GM06990 (cell line): ENCODE measurements around the gene HEPHL1.

Experiments used
- DNase-seq: peaks from one replicate; pipeline ENCODE4 v3.0.0-alpha.2; 2011; ENCODE audit not compliant: insufficient read length; ENCODE audit errors: extremely low read depth
- H3K27me3 ChIP-seq: replicated peaks from 2 replicates; pipeline ENCODE4 v1.6.0; 2011; ENCODE audit warnings: low read length; ENCODE audit not compliant: control insufficient read depth, insufficient read depth
- H3K36me3 ChIP-seq: 2 replicates; pipeline ENCODE4 v1.5.1; 2011; ENCODE audit warnings: low read length; ENCODE audit not compliant: control insufficient read depth, insufficient read depth
- H3K4me3 ChIP-seq: replicated peaks from 2 replicates; pipeline ENCODE4 v1.5.1; 2011; ENCODE audit warnings: low read depth, mild to moderate bottlenecking, control low read depth, low read length
- TF ChIP-seq, protein P1 (sequence below): IDR thresholded peaks from 2 replicates; pipeline ENCODE4 v1.5.1; 2011; ENCODE audit warnings: low read length, control low read depth, mild to moderate bottlenecking, inconsistent platforms; ENCODE audit not compliant: insufficient read depth, poor library complexity, severe bottlenecking

HEPHL1 gene

DNA sequence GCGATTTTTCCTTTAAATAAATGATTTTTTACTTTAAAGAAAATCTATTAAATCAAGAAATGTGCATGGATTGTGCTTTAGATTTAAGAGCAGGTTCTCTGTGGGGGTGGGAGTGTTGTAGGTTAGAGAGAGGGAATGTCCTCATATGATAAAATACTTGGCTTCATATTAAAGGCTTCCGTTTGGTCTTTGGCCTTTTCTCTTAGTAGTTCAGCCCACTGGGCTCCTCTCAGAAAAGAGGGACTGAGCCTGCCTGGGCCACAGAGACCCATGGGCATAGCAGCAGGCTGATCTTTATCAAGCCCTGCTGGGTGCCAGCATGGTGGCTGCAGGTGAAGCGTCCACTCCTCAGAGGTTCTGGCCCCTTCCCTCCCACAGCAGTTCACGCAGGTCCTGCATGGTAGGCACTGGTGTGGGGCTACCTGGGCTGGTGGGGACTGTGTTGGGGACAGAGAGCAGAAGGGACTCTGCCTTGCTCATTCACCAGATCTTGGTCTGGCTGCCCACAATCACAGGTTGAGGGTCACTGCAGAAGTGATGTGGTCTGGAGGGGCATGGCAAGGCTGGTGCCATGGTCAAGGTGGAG, 111.8 kb downstream of the HEPHL1 start:
- Histone ChIP-seq H3K4me3 (no peak overlapping the region), H3K36me3 (no peaks in the 10 kb centered on the region), H3K27me3 (no peaks in the 10 kb centered on the region)
- TF ChIP-seq, protein P1, sequence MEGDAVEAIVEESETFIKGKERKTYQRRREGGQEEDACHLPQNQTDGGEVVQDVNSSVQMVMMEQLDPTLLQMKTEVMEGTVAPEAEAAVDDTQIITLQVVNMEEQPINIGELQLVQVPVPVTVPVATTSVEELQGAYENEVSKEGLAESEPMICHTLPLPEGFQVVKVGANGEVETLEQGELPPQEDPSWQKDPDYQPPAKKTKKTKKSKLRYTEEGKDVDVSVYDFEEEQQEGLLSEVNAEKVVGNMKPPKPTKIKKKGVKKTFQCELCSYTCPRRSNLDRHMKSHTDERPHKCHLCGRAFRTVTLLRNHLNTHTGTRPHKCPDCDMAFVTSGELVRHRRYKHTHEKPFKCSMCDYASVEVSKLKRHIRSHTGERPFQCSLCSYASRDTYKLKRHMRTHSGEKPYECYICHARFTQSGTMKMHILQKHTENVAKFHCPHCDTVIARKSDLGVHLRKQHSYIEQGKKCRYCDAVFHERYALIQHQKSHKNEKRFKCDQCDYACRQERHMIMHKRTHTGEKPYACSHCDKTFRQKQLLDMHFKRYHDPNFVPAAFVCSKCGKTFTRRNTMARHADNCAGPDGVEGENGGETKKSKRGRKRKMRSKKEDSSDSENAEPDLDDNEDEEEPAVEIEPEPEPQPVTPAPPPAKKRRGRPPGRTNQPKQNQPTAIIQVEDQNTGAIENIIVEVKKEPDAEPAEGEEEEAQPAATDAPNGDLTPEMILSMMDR: no peak
- DNase-seq: no peak

DNA sequence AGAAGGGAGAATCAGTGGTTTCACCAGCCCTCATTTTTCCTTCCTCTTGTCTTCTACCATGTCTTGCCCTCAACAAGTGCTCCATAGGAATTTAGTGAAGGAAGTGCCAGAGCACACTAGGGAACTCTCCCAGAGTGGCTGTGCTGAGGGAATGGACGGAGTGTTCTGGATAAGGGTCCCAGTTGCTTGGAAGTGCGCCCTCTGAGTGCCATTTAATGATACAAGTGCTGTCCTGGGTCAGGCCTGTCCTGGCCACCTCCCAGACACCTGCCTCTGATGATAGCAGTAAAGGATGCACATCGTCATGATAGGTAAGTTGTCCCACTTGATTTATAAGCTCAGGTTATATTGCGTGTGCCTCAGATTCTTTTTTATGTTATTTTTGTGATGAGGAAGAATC, 112.6 kb downstream of the HEPHL1 start:
- TF ChIP-seq, protein P1: no peak
- Histone ChIP-seq H3K27me3 (no peaks in the 10 kb centered on the region), H3K4me3 (no peak overlapping the region), H3K36me3 (no peaks in the 10 kb centered on the region)
- DNase-seq: no peak

DNA sequence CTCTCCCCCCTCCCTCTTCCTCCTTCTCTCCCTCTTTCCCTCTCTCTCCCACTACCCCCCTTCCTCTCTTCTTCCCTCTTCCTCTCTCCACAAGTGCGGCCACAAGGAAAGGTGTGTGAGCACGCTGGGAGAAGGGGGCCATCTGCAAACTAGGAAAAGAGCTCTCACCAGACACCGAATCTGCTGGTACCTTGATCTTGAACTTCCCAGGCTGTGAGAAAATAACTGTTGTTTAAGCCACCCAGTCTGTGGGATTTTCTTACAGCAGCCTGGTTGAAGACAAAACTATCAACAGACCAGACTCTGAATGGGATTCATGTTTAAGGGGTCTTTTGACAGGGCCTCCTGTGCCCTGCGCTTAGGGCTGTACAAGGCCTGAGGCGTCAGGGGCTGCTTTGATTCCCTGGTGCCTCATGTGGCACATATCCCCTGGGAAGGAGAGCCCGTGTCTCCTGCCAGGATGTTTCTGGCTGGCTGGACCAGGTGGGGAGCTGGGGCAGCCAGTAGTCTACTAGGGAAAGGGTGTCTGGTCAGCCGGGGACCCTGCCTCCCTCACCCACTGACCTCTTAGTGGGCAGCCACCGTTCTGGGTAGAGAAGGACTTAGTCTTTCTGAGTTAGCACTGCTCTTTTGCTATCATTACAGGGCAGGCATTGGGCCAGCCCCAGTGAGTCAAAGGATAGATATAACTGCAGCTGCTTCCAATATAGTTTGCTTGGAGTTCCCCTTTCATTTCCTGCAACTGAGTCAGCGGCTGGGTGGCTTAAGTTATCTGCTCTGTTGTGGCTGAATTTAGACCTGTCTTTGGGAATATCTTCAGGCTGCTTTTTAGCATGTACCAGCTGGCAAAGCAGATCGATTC, 113.7 kb downstream of the HEPHL1 start:
- TF ChIP-seq, protein P1: no peak
- DNase-seq: no peak
- H3K27me3 ChIP-seq: no peaks in the 10 kb centered on the region
- H3K36me3 ChIP-seq: no peaks in the 10 kb centered on the region
- H3K4me3 ChIP-seq: no peak overlapping the region

DNA sequence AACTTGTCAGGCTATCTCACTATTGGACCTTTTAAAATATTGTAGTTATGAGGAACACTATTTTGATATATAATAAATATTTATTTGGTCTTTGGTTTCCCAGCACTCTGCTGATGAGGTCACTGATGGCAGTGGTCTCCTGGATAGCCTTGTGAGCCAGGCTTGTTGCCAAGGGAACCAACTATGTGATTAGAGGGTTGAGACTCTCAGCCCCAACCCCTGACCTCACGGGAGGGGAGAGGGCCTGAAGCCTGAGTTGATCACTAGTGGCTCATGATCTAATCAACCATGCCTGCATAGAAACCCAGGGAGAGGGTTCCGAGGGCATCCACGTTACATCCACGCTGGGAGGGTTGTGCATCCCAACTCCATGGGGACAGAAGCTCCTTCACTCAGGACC, 118.3 kb downstream of the HEPHL1 start:
- no peaks in the 10 kb centered on the region for H3K36me3 ChIP-seq
- no peaks in the 10 kb centered on the region for H3K27me3 ChIP-seq
- DNase-seq: no peak
- H3K4me3 ChIP-seq: no peak overlapping the region
- TF ChIP-seq, protein P1: no peak

DNA sequence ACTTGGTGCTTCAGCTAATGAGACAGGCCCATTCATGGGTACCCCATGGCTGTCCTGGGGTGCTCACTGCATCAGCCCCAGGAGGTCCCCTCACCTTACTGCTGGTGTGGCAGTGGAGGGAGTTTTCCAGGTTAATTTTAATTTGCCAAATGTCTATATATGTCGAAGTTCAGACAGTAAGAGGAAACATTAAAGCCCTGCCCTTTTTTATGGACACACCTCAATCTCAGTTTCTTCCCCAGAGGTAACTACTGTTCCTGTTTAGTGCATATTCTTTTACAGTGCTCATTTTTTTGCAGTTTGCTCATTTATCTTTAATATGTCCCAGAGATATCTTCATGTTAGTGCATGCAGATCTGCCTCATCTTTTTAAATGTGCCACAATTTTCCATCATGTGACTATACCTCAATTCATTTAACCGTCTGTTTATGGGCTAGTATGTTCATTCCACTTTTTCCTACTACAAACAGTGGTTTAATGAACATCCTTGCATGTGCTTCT, 119.1 kb downstream of the HEPHL1 start:
- TF ChIP-seq, protein P1: no peak
- no peak overlapping the region for H3K4me3 ChIP-seq
- H3K36me3 ChIP-seq: no peaks in the 10 kb centered on the region
- no peak for DNase-seq
- H3K27me3 ChIP-seq: no peaks in the 10 kb centered on the region
